H4 (cell line): ENCODE measurements around the gene CD82. TPM values are rescaled to one million over a fixed set of nuclear protein-coding genes. Genes with fewer than 3 reads are reported as not detected.
A peak's percentile ranks its signal among the peaks of the same experiment; 100 is the strongest.
"Not testable (repeated sequence)": the region's sequence is repeated elsewhere in the genome, so short reads cannot be mapped to it uniquely, and the experiment has no call there.

Experiments
- DNase-seq: peaks from one replicate; pipeline ENCODE4 v3.0.0-alpha.2; 2015; ENCODE audit warnings: low spot score
- total RNA-seq: library from RNA; depleted of rRNA; stranded (reverse); fragments of >200 nt; shearing (Covaris generic); gene quantifications from 2 replicates; pipeline ENCODE4 v1.2.3, GENCODE V29; 2014

CD82 gene
- total RNA-seq, 1 experiment from 2014 or later = 6.7 TPM

- no peak for DNase-seq
These were observed 31.3 kb upstream of the CD82 start for GRCh38 chr11:44533921-44534711.

GRCh38 chr11:44535191-44535980, 30.1 kb upstream of the CD82 start:
- no peak for DNase-seq

- DNase-seq = no peak
These were observed 28.5 kb upstream of the CD82 start for GRCh38 chr11:44536788-44537516.

GRCh38 chr11:44537679-44538078, 27.8 kb upstream of the CD82 start:
- no peak for DNase-seq

- DNase-seq = peak; percentile 63
These were observed 26.9 kb upstream of the CD82 start for GRCh38 chr11:44538375-44539054.

GRCh38 chr11:44539971-44540370, 25.5 kb upstream of the CD82 start:
- no peak for DNase-seq

- no peak for DNase-seq
These were observed 24.8 kb upstream of the CD82 start for GRCh38 chr11:44540667-44541066.

GRCh38 chr11:44542372-44542771, 23.1 kb upstream of the CD82 start:
- DNase-seq = no peak

GRCh38 chr11:44546984-44547383, 18.5 kb upstream of the CD82 start:
- DNase-seq = not testable (repeated sequence)

GRCh38 chr11:44547534-44547933, 17.9 kb upstream of the CD82 start:
- DNase-seq = not testable (repeated sequence)

GRCh38 chr11:44548032-44548695, 17.3 kb upstream of the CD82 start:
- DNase-seq = no peak

- DNase-seq = not testable (repeated sequence)
These were observed 16.3 kb upstream of the CD82 start for GRCh38 chr11:44548961-44549749.

GRCh38 chr11:44550123-44550522, 15.3 kb upstream of the CD82 start:
- DNase-seq = no peak

GRCh38 chr11:44551456-44552139, 13.9 kb upstream of the CD82 start:
- no peak for DNase-seq

- DNase-seq = no peak
These were observed 10.2 kb upstream of the CD82 start for GRCh38 chr11:44555031-44555800.

GRCh38 chr11:44556735-44557409, 8.6 kb upstream of the CD82 start:
- DNase-seq = peak; percentile 59

GRCh38 chr11:44557464-44557863, 8.0 kb upstream of the CD82 start:
- no peak for DNase-seq

GRCh38 chr11:44559207-44559939, 6.1 kb upstream of the CD82 start:
- peak; percentile 69 for DNase-seq
